ENCODE results near the gene UGP2.
A peak's percentile ranks its signal among the peaks of the same experiment; 100 is the strongest.

DNA sequence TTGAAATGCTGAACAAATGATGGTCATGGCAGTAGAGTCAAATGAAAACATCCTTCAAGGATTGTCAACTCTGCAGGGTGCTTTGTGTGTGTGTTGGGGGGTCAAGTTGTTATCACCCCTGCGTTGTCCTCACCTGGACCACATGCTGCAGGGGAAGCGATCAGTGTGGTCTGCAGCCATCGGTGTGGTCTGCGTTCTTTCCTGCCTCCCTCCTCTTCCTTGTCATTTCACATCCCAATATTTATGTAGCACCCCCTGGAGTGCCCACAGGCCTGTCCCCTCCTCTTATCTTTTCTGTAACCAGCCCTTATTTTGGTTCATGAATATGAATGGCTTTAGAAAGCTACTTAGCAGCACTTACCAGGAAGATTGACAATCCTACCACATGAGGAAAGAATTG, 38.9 kb downstream of the UGP2 start:
- TF ChIP-seq POLR2A (IDR thresholded peaks at IDR 0.05; ENCODE audit: control extremely low read depth in 1 of 2, low read depth in 2 of 2, low read length in 2 of 2) (peak; percentile 38 to 40; a peak in 1 of 3 replicates), SP1 (IDR thresholded peaks at IDR 0.05; ENCODE audit: low read depth, low read length) (no peak), CHD2 (IDR thresholded peaks at IDR 0.05; ENCODE audit: low read length) (no peak), EP300 (IDR thresholded peaks at IDR 0.05; ENCODE audit: borderline replicate concordance in 1 of 2, low read depth in 2 of 2, low read length in 2 of 2) (no peak), TBP (IDR thresholded peaks at IDR 0.05; ENCODE audit: low read depth, low read length) (no peak), SIRT6 (IDR thresholded peaks at IDR 0.05; ENCODE audit: low read length) (no peak), EGR1 (IDR thresholded peaks at IDR 0.05; ENCODE audit: borderline replicate concordance, low read depth, low read length) (no peak), ZNF274 (IDR thresholded peaks at IDR 0.05; ENCODE audit: borderline replicate concordance, extremely low read depth, low read length) (no peak), CBX8 (IDR thresholded peaks at IDR 0.05; ENCODE audit: borderline replicate concordance, low read depth, low read length) (no peak)
- TF ChIP-seq, protein P1, sequence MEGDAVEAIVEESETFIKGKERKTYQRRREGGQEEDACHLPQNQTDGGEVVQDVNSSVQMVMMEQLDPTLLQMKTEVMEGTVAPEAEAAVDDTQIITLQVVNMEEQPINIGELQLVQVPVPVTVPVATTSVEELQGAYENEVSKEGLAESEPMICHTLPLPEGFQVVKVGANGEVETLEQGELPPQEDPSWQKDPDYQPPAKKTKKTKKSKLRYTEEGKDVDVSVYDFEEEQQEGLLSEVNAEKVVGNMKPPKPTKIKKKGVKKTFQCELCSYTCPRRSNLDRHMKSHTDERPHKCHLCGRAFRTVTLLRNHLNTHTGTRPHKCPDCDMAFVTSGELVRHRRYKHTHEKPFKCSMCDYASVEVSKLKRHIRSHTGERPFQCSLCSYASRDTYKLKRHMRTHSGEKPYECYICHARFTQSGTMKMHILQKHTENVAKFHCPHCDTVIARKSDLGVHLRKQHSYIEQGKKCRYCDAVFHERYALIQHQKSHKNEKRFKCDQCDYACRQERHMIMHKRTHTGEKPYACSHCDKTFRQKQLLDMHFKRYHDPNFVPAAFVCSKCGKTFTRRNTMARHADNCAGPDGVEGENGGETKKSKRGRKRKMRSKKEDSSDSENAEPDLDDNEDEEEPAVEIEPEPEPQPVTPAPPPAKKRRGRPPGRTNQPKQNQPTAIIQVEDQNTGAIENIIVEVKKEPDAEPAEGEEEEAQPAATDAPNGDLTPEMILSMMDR (IDR thresholded peaks at IDR 0.05; ENCODE audit: control extremely low read depth in 1 of 3, insufficient read depth in 1 of 3, low read depth in 1 of 3, low read length in 3 of 3), result no peak

Measured in H1 (cell line).